ENCODE data around the gene COPZ2.
"Not testable (repeated sequence)": the region's sequence is repeated elsewhere in the genome, so short reads cannot be mapped to it uniquely, and the experiment has no call there.

DNA sequence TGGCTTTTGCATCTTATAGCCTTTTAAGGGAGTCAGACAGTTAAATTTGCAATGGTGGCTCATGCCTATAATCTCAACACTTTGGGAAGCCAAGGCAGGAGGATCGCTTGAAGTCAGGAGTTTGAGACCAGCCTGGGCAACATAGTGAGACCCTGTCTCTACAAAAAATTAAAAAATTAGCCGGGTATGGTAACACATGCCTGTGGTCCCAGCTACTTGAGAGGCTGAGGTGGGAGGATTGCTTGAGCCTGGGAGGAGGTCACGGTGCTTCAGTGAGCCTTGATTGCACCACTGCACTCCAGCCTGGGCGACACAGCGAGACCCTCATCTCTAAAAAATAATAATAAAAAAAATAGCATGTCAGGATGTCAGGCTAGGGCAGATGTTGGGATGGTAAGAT, 35.9 kb downstream of the COPZ2 start:
- TF ChIP-seq, protein P1, sequence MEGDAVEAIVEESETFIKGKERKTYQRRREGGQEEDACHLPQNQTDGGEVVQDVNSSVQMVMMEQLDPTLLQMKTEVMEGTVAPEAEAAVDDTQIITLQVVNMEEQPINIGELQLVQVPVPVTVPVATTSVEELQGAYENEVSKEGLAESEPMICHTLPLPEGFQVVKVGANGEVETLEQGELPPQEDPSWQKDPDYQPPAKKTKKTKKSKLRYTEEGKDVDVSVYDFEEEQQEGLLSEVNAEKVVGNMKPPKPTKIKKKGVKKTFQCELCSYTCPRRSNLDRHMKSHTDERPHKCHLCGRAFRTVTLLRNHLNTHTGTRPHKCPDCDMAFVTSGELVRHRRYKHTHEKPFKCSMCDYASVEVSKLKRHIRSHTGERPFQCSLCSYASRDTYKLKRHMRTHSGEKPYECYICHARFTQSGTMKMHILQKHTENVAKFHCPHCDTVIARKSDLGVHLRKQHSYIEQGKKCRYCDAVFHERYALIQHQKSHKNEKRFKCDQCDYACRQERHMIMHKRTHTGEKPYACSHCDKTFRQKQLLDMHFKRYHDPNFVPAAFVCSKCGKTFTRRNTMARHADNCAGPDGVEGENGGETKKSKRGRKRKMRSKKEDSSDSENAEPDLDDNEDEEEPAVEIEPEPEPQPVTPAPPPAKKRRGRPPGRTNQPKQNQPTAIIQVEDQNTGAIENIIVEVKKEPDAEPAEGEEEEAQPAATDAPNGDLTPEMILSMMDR (conservative IDR thresholded peaks at IDR 0.05), result not testable (repeated sequence)
- not testable (repeated sequence) for TF ChIP-seq ZFX (IDR thresholded peaks at IDR 0.05)
